HFFc6 (cell line): ENCODE data around the gene HAL. TPM values are rescaled to one million over a fixed set of nuclear protein-coding genes. Genes with fewer than 3 reads are reported as not detected.

Experiments
- DNase-seq: peaks from one replicate; pipeline ENCODE4 v3.0.0-alpha.2; 2018
- H3K27ac Mint-ChIP-seq: 2 replicates; pipeline ENCODE4 v1.8.0; 2020; ENCODE audit warnings: mild to moderate bottlenecking, mixed read lengths
- H3K27me3 Mint-ChIP-seq: 2 replicates; pipeline ENCODE4 v1.8.0; 2021; ENCODE audit warnings: mild to moderate bottlenecking, moderate library complexity, mixed read lengths; ENCODE audit not compliant: insufficient read depth
- H3K36me3 Mint-ChIP-seq: 2 replicates; pipeline ENCODE4 v1.8.0; 2021; ENCODE audit warnings: low read depth, mixed read lengths
- H3K4me1 Mint-ChIP-seq: 2 replicates; pipeline ENCODE4 v1.8.0; 2020; ENCODE audit warnings: low read depth, mixed read lengths
- H3K4me3 Mint-ChIP-seq: 2 replicates; pipeline ENCODE4 v1.8.0; 2020; ENCODE audit warnings: mild to moderate bottlenecking, moderate library complexity, mixed read lengths
- H3K9me3 Mint-ChIP-seq: 2 replicates; pipeline ENCODE4 v1.8.0; 2020; ENCODE audit warnings: mild to moderate bottlenecking, mixed read lengths
- long read RNA-seq: library from polyadenylated mRNA; unstranded; transcript quantifications from one replicate; pipeline ENCODE4 v2.0.0, GENCODE V29; 2019
- total RNA-seq, 6 experiments: library from RNA; stranded (reverse); fragmentation: NEBNext Ultra II Directional; extraction: Animal tissue kit (Norgen Biotek cat#: 25700); gene quantifications; 2 replicates in 1 of 6; 3 replicates in 5 of 6; pipeline ENCODE4 v1.2.3, GENCODE V29; 2021
- TF ChIP-seq, protein P1 (sequence below): fragments of 200-600 bp; sonication (generic); IDR thresholded peaks from 2 replicates; pipeline ENCODE4 v1.5.0; 2021; ENCODE audit warnings: antibody characterized with exemption, mild to moderate bottlenecking

Gene HAL, protein sequence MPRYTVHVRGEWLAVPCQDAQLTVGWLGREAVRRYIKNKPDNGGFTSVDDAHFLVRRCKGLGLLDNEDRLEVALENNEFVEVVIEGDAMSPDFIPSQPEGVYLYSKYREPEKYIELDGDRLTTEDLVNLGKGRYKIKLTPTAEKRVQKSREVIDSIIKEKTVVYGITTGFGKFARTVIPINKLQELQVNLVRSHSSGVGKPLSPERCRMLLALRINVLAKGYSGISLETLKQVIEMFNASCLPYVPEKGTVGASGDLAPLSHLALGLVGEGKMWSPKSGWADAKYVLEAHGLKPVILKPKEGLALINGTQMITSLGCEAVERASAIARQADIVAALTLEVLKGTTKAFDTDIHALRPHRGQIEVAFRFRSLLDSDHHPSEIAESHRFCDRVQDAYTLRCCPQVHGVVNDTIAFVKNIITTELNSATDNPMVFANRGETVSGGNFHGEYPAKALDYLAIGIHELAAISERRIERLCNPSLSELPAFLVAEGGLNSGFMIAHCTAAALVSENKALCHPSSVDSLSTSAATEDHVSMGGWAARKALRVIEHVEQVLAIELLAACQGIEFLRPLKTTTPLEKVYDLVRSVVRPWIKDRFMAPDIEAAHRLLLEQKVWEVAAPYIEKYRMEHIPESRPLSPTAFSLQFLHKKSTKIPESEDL
- total RNA-seq = not detected
- long read RNA-seq = 0 reads

DNA sequence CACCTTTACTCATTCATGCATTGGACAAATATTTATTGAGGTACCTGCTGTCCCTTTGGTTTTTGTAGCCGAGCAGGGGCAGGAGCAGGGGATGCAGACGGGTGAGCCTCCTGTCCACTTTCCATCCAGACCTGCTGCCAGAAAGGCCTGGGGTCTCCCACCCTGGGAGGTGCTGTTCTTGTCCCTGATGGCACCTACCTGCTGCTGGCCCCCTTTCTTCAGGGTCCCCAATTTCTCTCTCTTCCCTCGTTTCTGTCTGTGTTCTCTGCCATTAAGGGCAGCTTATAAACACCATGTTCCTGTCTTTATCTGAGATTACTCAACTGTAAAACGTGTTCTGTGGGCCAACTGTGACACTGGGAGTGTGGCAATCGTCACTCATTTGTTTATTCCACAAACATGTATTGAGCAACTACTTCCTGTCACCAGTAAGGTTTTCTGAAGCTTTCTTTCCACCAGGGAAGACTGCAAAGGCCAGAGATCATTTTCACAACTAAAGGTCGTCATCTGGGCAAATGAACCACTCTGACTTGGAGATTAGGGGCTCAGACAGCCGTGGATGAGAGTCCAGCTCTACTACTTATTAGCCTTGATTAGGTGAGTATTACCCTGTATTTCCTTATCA is at the start of gene HAL:
TSS of gene HAL (minus strand) at position 311 of the 625 bp plus-strand sequence. CDS start 434 bp downstream, outside the sequence.
- Mint-ChIP-seq H3K36me3 (no peaks in the 10 kb centered on the region), H3K27me3 (peaks cover 9% of the 10 kb centered on the region), H3K4me1 (peaks cover 14% of the 10 kb centered on the region), H3K27ac (no peak within 1 kb of the TSS), H3K4me3 (no peak within 1 kb of the TSS), H3K9me3 (no peaks in the 10 kb centered on the region)
- TF ChIP-seq, protein P1, sequence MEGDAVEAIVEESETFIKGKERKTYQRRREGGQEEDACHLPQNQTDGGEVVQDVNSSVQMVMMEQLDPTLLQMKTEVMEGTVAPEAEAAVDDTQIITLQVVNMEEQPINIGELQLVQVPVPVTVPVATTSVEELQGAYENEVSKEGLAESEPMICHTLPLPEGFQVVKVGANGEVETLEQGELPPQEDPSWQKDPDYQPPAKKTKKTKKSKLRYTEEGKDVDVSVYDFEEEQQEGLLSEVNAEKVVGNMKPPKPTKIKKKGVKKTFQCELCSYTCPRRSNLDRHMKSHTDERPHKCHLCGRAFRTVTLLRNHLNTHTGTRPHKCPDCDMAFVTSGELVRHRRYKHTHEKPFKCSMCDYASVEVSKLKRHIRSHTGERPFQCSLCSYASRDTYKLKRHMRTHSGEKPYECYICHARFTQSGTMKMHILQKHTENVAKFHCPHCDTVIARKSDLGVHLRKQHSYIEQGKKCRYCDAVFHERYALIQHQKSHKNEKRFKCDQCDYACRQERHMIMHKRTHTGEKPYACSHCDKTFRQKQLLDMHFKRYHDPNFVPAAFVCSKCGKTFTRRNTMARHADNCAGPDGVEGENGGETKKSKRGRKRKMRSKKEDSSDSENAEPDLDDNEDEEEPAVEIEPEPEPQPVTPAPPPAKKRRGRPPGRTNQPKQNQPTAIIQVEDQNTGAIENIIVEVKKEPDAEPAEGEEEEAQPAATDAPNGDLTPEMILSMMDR = no peak
- DNase-seq = no peak

DNA sequence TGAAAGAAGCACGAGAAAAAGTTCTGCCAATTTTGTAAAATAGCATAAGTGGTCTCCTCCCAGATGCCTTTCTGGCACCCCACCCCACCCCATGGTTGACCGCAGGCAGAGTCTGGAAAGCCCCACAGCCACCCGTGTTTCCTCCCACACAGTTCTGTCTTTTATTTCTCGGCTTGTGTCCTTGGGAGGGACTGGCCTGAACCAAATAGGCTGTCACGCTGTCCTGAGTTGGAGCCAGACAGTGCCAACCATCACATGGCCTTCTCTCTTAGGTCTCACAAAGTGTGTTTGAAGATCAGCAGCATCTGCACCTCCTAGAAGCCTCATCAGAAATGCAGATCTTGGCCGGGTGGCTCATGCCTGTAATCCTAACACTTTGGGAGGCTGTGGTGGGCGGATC is 49.4 kb upstream of the HAL start:
- no peaks in the 10 kb centered on the region; the same call in none of the 2 replicates for H3K27me3 Mint-ChIP-seq
- no peak for DNase-seq
- H3K27ac Mint-ChIP-seq = no peak overlapping the region
- H3K9me3 Mint-ChIP-seq = no peaks in the 10 kb centered on the region
- TF ChIP-seq, protein P1 = no peak
- no peaks in the 10 kb centered on the region for H3K36me3 Mint-ChIP-seq
- H3K4me1 Mint-ChIP-seq = peaks cover 37% of the 10 kb centered on the region
- no peak overlapping the region for H3K4me3 Mint-ChIP-seq

DNA sequence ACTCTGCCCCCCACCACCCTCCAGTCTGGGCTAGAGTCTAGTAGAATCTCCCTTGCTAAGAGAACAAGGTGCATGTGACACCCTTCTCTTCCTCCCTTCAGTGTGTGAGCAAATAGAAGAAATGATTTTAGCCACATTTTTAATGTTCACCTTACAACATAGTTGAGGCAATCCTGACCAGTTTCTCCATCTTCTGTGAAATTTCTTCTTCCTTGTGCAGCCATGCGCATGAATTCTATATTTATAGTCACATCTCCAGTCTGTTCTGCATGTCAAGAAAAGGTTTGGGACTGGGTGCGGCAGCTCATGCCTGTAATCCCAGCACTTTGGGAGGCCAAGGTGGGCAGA is 48.8 kb upstream of the HAL start:
- Mint-ChIP-seq H3K4me3 (no peak overlapping the region), H3K9me3 (no peaks in the 10 kb centered on the region), H3K36me3 (no peaks in the 10 kb centered on the region), H3K27ac (no peak overlapping the region), H3K27me3 (no peaks in the 10 kb centered on the region; the same call in none of the 2 replicates), H3K4me1 (peaks cover 37% of the 10 kb centered on the region)
- DNase-seq = no peak
- TF ChIP-seq, protein P1 = no peak

DNA sequence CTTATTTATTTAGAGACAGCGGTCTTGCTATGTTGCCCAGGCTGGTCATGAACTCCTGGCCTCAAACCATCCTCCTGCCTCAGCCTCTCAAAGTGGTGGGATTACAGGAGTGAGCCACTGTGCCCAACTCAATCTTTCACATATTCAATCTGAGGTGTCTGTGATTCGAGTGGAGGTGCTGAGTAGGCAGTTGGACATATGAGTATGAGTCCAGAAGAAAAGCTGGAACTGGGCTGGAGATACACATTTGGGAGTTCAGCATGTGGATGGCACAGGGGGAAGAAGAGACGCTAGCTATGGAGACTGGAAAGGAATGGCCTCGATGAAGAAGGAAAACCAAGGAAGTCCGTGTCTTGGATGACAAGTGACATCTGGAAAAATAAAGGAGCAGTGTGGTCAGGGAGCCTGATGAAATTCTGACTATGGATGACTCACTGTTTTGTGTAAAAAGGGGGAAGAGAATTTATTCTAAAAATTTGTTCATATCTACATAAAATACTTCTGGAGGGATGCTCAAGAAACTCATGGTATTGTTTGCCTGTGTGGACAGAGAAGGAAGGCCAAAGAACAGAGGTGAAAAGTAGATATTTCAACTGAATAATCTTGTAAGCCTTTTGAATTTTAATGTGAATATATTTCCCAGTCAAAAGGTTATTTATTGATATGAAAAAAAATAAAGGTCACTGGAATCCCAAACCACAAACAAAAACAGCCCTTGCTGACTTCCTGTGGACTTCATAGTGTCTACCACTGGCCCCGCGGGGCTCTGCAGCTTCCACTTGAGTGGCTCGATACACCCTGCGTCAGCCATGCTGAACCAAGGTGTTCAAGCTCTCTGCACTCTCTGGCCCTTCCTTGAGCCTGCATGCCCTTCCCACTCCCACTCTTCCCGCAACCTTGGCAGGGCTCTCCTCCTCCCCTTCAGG is 48.1 kb upstream of the HAL start:
- Mint-ChIP-seq H3K4me3 (peak overlapping the region; percentile 20; the same call in 1 of the 2 replicates), H3K4me1 (peaks cover 37% of the 10 kb centered on the region), H3K27me3 (no peaks in the 10 kb centered on the region; the same call in none of the 2 replicates), H3K36me3 (no peaks in the 10 kb centered on the region), H3K27ac (peak overlapping the region; percentile 10), H3K9me3 (no peaks in the 10 kb centered on the region)
- TF ChIP-seq, protein P1 = no peak
- peak; percentile 36 for DNase-seq

DNA sequence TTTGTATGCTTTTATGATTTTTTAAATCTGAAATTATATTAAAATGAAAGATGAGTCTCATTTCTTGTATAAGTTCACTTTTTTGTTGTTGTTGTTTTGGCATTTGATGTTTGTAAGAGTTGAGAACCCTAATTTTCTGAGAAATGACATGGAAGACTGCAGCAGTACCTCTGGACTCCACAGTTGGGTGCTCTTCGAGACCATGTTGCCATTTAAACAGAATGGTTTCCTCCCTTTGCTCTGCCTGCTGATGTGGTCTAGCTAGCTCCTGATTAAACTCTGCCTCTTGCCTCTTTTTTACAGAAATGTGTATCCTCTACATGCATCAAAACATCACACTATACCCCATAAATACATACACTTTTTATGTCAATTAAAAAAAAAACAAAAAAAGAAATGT is 45.0 kb upstream of the HAL start:
- H3K4me1 Mint-ChIP-seq = peaks cover 19% of the 10 kb centered on the region
- TF ChIP-seq, protein P1 = no peak

More for the DNA sequence above, 45.0 kb upstream of the HAL start:
- H3K36me3 Mint-ChIP-seq = no peaks in the 10 kb centered on the region
- no peak overlapping the region for H3K27ac Mint-ChIP-seq
- H3K9me3 Mint-ChIP-seq = no peaks in the 10 kb centered on the region
- H3K4me3 Mint-ChIP-seq = no peak overlapping the region
- no peaks in the 10 kb centered on the region; the same call in none of the 2 replicates for H3K27me3 Mint-ChIP-seq
- DNase-seq = no peak
